GM12878 (cell line): ENCODE measurements around the gene ANTKMT. TPM values are rescaled to one million over a fixed set of nuclear protein-coding genes. Genes with fewer than 3 reads are reported as not detected.

Experiments
- CBX5 ChIP-seq: sonication (generic); IDR thresholded peaks from 2 replicates; pipeline ENCODE4 v1.6.1; 2016; ENCODE audit warnings: low read depth, moderate library complexity, mild to moderate bottlenecking, inconsistent platforms
- CEBPZ ChIP-seq: fragments of 150-350 bp; IDR thresholded peaks from 2 replicates; pipeline ENCODE4 v1.6.1; 2016; ENCODE audit warnings: low read depth, low read length
- CHD1 ChIP-seq: IDR thresholded peaks from 2 replicates; pipeline ENCODE4 v1.6.1; 2012; ENCODE audit warnings: low read depth, low read length, improper control_type of control experiment
- CHD2 ChIP-seq: IDR thresholded peaks from 2 replicates; pipeline ENCODE4 v1.6.1; 2011; ENCODE audit warnings: low read depth, low read length, improper control_type of control experiment, borderline replicate concordance
- EGR1 ChIP-seq, 2 experiments: IDR thresholded peaks; 1 replicate in 1 of 2; 2 replicates in 1 of 2; pipeline ENCODE4 v1.6.1; 2011 to 2012; ENCODE audit warnings: low read depth in 2 of 2, low read length in 2 of 2, borderline replicate concordance in 1 of 2, mild to moderate bottlenecking in 1 of 2, moderate library complexity in 1 of 2
- EP300 ChIP-seq, 2 experiments: fragments of 150-350 bp in 1 of 2; IDR thresholded peaks; 2 replicates each; pipeline ENCODE4 v1.6.1; 2011 to 2012; ENCODE audit warnings: low read depth in 2 of 2, low read length in 2 of 2, borderline replicate concordance in 1 of 2, improper control_type of control experiment in 1 of 2, inconsistent platforms in 1 of 2; ENCODE audit not compliant: control insufficient read depth in 1 of 2
- ETV6 ChIP-seq, 2 experiments: fragments of 450-650 bp in 1 of 2; IDR thresholded peaks in 1 of 2; conservative IDR thresholded peaks in 1 of 2; 2 replicates each; pipeline ENCODE4 v1.6.1; 2014; ENCODE audit warnings: antibody characterized with exemption in 1 of 2, borderline replicate concordance in 1 of 2, low read depth in 1 of 2, mild to moderate bottlenecking in 1 of 2, moderate library complexity in 1 of 2
- MLLT1 ChIP-seq: fragments of 450-650 bp; IDR thresholded peaks from 2 replicates; pipeline ENCODE4 v1.6.1; 2016; ENCODE audit warnings: mild to moderate bottlenecking
- MTA2 ChIP-seq: fragments of 450-650 bp; IDR thresholded peaks from 2 replicates; pipeline ENCODE4 v1.6.1; 2016; ENCODE audit warnings: low read depth, mild to moderate bottlenecking, moderate library complexity
- NBN ChIP-seq: fragments of 450-650 bp; IDR thresholded peaks from 2 replicates; pipeline ENCODE4 v1.6.1; 2016
- NFXL1 ChIP-seq: fragments of 450-650 bp; IDR thresholded peaks from 2 replicates; pipeline ENCODE4 v1.6.1; 2017; ENCODE audit warnings: antibody characterized with exemption, mild to moderate bottlenecking, borderline replicate concordance
- NKRF ChIP-seq: fragments of 450-650 bp; conservative IDR thresholded peaks from 2 replicates; pipeline ENCODE4 v1.6.1; 2017; ENCODE audit warnings: mild to moderate bottlenecking, moderate library complexity
- NR2C2 ChIP-seq: IDR thresholded peaks from 2 replicates; pipeline ENCODE4 v1.6.1; 2011; ENCODE audit warnings: borderline replicate concordance, low read depth; ENCODE audit not compliant: control insufficient read depth, insufficient read length
- TAF1 ChIP-seq: IDR thresholded peaks from 2 replicates; pipeline ENCODE4 v1.6.1; 2011; ENCODE audit warnings: mild to moderate bottlenecking, low read depth, low read length, borderline replicate concordance
- TARDBP ChIP-seq: IDR thresholded peaks from 2 replicates; pipeline ENCODE4 v1.6.1; 2016; ENCODE audit warnings: borderline replicate concordance
- WRNIP1 ChIP-seq: IDR thresholded peaks from 2 replicates; pipeline ENCODE4 v1.6.1; 2011; ENCODE audit warnings: low read depth, low read length, improper control_type of control experiment, borderline replicate concordance
- polyA plus RNA-seq, 11 experiments: library from polyadenylated mRNA; depleted of rRNA in 4 of 11; unstranded in 6 of 11; stranded (reverse) in 5 of 11; fragments of >200 nt; fragmentation: Nextera tagmentation in 4 of 11; fragmentation: Illumina TruSeq in 1 of 11; extraction: Ambion mirVana in 4 of 11; extraction: Trizol in 1 of 11; gene quantifications; 1 replicate in 1 of 11; 2 replicates in 10 of 11; pipeline versions ENCODE4 v1.2.1 to v1.2.3, GENCODE V29; 2011 to 2016; ENCODE audit warnings: inconsistent platforms in 2 of 11, missing spikeins in 2 of 11, low read depth in 1 of 11
- total RNA-seq, 4 experiments: library from RNA; depleted of rRNA in 3 of 4; stranded (reverse); fragments of >200 nt in 3 of 4; fragmentation: Illumina TruSeq in 1 of 4; extraction: Trizol in 1 of 4; gene quantifications; 2 replicates each; pipeline versions ENCODE4 v1.2.1 to v1.2.3, GENCODE V29; 2013 to 2021
- TF ChIP-seq, protein P1 (sequence below): fragments of 450-650 bp; IDR thresholded peaks from 2 replicates; pipeline ENCODE4 v1.6.1; 2017; ENCODE audit warnings: mild to moderate bottlenecking, moderate library complexity

Gene ANTKMT
- total and polyA plus RNA-seq, 10 of the 15 experiments (the other 5 are each of a cell fraction or from before 2014, with no cell fraction given) = 0.58 to 60.5 (median 25.8) TPM

DNA sequence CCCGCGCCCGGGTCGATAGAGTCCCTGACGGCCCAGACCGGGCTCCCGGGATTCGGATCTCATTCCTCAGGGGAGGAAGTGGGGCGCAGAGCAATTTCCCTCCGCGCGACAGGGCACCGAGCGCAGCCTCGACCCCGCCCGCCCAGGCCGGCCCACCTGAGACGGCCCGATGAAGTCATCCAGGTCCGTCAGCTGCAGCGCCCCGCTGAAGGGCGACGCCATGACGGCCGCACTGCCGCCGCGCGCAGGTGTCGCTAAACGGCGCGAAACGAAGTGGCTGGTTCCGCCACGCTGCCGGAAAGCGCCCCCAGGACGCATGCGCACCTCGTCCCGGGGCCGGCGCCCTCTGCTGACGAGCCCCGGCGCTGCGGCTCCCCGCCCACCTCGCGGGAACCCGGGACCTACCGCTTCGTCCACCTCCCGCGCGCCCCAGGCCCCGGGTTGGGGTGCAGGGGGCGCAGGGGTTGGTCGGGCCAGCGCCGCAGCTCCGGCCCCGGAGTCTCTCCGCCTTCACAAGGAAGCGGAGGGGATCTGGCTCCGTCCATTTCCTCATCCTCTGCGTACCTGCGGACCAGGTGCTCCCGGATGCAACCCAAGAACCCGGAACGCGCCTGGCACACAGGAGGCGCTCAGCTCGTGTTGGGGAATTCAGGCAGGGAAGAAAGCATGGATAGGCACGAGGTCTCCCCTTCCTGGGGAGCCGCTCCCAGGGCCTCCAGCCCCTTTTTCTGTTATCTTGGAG, 20.0 kb downstream of the ANTKMT start, which contains the start of gene CIAO3 (continued):
- TF ChIP-seq CEBPZ (no peak), NKRF (peak; percentile 66; the same call in 1 of the 2 replicates), NR2C2 (no peak), NBN (no peak), EGR1 (IDR thresholded peaks at IDR 0.05; ENCODE audit: borderline replicate concordance in 1 of 2, low read depth in 2 of 2, low read length in 2 of 2) (peak in 1 of 2 experiments; percentile 56; a peak in 1 of 3 replicates), MLLT1 (no peak), EP300 (IDR thresholded peaks at IDR 0.05; ENCODE audit: borderline replicate concordance in 1 of 2, control insufficient read depth in 1 of 2, low read depth in 2 of 2, low read length in 2 of 2) (no peak), CBX5 (no peak), NFXL1 (no peak), ETV6 (conservative IDR thresholded peaks at IDR 0.05 in 1 of 2, IDR thresholded peaks at IDR 0.05 in 1 of 2; ENCODE audit: borderline replicate concordance in 1 of 2, low read depth in 1 of 2) (no peak), MTA2 (no peak), TARDBP (peak; percentile 75; the same call in 1 of the 2 replicates), WRNIP1 (no peak), CHD2 (peak; percentile 81), TAF1 (peak; percentile 87; the same call in 1 of the 2 replicates), CHD1 (no peak)
- TF ChIP-seq, protein P1, sequence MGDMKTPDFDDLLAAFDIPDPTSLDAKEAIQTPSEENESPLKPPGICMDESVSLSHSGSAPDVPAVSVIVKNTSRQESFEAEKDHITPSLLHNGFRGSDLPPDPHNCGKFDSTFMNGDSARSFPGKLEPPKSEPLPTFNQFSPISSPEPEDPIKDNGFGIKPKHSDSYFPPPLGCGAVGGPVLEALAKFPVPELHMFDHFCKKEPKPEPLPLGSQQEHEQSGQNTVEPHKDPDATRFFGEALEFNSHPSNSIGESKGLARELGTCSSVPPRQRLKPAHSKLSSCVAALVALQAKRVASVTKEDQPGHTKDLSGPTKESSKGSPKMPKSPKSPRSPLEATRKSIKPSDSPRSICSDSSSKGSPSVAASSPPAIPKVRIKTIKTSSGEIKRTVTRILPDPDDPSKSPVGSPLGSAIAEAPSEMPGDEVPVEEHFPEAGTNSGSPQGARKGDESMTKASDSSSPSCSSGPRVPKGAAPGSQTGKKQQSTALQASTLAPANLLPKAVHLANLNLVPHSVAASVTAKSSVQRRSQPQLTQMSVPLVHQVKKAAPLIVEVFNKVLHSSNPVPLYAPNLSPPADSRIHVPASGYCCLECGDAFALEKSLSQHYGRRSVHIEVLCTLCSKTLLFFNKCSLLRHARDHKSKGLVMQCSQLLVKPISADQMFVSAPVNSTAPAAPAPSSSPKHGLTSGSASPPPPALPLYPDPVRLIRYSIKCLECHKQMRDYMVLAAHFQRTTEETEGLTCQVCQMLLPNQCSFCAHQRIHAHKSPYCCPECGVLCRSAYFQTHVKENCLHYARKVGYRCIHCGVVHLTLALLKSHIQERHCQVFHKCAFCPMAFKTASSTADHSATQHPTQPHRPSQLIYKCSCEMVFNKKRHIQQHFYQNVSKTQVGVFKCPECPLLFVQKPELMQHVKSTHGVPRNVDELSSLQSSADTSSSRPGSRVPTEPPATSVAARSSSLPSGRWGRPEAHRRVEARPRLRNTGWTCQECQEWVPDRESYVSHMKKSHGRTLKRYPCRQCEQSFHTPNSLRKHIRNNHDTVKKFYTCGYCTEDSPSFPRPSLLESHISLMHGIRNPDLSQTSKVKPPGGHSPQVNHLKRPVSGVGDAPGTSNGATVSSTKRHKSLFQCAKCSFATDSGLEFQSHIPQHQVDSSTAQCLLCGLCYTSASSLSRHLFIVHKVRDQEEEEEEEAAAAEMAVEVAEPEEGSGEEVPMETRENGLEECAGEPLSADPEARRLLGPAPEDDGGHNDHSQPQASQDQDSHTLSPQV = peak; percentile 100
